Heart right ventricle (tissue), 16 donors: Measurements from ENCODE around the gene PCGF1. TPM values are rescaled to one million over a fixed set of nuclear protein-coding genes. Genes with fewer than 3 reads are reported as not detected.
A peak's percentile ranks its signal among the peaks of the same experiment; 100 is the strongest.

Source experiments
- ATAC-seq, 8 donors: fragments of 200-7000 bp; cut with Tn5 transposase; one replicate each; pipeline ENCODE4 v1.9.1; 2020; ENCODE audit warnings: mild to moderate bottlenecking in 8 of 8, moderate library complexity in 8 of 8, moderate number of reproducible peaks in 1 of 8
- DNase-seq, 2 donors: peaks; one replicate each; pipeline ENCODE4 v3.0.0-alpha.2; 2020
- H3K27ac ChIP-seq, 10 donors: fragments of 200-600 bp; sonication (generic) in 2 of 10; one replicate each; pipeline versions ENCODE4 v1.5.0 to v1.8.0; 2020 to 2022; ENCODE audit warnings: mild to moderate bottlenecking in 3 of 10
- H3K27me3 ChIP-seq, 7 donors: fragments of 200-600 bp; one replicate each; pipeline ENCODE4 v1.8.0; 2021 to 2022; ENCODE audit warnings: mild to moderate bottlenecking in 2 of 7
- H3K36me3 ChIP-seq, 9 donors: fragments of 200-600 bp; sonication (generic) in 1 of 9; one replicate each; pipeline versions ENCODE4 v1.5.0 to v1.8.0; 2020 to 2022; ENCODE audit warnings: mild to moderate bottlenecking in 2 of 9
- H3K4me1 ChIP-seq, 9 donors: fragments of 200-600 bp; sonication (generic) in 1 of 9; one replicate each; pipeline versions ENCODE4 v1.5.0 to v1.8.0; 2020 to 2022; ENCODE audit warnings: mild to moderate bottlenecking in 4 of 9
- H3K4me3 ChIP-seq, 10 donors: fragments of 200-600 bp; sonication (generic) in 2 of 10; one replicate each; pipeline versions ENCODE4 v1.5.0 to v1.8.0; 2020 to 2022; ENCODE audit warnings: mild to moderate bottlenecking in 7 of 10, moderate library complexity in 2 of 10
- H3K9me3 ChIP-seq, 11 donors: fragments of 200-600 bp in 10 of 11; sonication (generic) in 2 of 11; one replicate each; pipeline versions ENCODE4 v1.5.0 to v1.8.0; 2013 to 2022; ENCODE audit warnings: mild to moderate bottlenecking in 2 of 11, control low read depth in 1 of 11, moderate library complexity in 1 of 11
- CTCF ChIP-seq, 9 donors: fragments of 200-600 bp; sonication (generic) in 2 of 9; IDR thresholded peaks; one replicate each; pipeline versions ENCODE4 v1.5.0 to v1.8.0; 2021 to 2022; ENCODE audit warnings: antibody characterized with exemption in 9 of 9, mild to moderate bottlenecking in 5 of 9, moderate library complexity in 1 of 9
- WGBS, 2 donors: extraction: QIAGEN DNeasy Blood & Tissue Kit; methylation state at CpG; one replicate each; pipeline ENCODE4 v1.1.7; 2013; ENCODE audit warnings: inconsistent platforms in 1 of 2; 5-methylcytosine and 5-hydroxymethylcytosine counted together
- intact Hi-C, 10 donors: fragments of 100-400 bp; cut with DNase I; formaldehyde crosslinking; loops; one replicate each; pipeline versions ENCODE4 v1.11.1 to v1.14.2; 2022
- polyA plus RNA-seq, 2 donors: library from polyadenylated mRNA; stranded (reverse); fragments of 200-250 nt; gene quantifications; one replicate each; pipeline ENCODE4 v1.2.3, GENCODE V29; 2013
- total RNA-seq, 10 donors: library from RNA; stranded (reverse); fragmentation: NEBNext Ultra II Directional in 3 of 10; extraction: Animal tissue kit (Norgen Biotek cat#: 25700) in 3 of 10; gene quantifications; one replicate each; pipeline versions ENCODE4 v1.2.1 to v1.2.4, GENCODE V29; 2021 to 2023
- donor health status: Arrhythmogenic right ventricular cardiomyopathy.
- donor health status: ischemic (EF 13 %, LVEDD 7.1; RV severe dilation, severe dysfunction).
- donor health status: healthy with polysubstance abuse.
- donor health status: DM: no; HTN: yes; CAD: no.
- donor health status: DM: no; HTN: no; CAD: no.
- donor health status: ischemic (EF 25% LVEDD 6.9; RV normal size, moderate dysfunction).
- donor health status: ischemic (EF 25% LVEDD 5.7; RV mildly dilated, moderate dysfunction).
- donor health status: healthy.
- donor health status: DM: yes; HTN: yes; CAD: no.
- donor health status: Ischemic cardiomyopathy.
- donor health status: ischemic (EF 35%, LVEDD 5.7; RV mildly dilated, moderate dysfunction).
- donor health status: nonischemic (EF 11% LVEDD 7.7; RV severe dilation, severe dysfunction).
- donor health status: DM: yes; HTN: yes; CAD: no.
- donor health status: PGD.
- donor health status: ischemic (EF 29% LVEDD 5.4; RV normal size, mild dysfunction).
- donor health status: nonischemic (EF 23%, LVEDD 6.1; RV moderate dilation, normal function).

Gene PCGF1
- total and polyA plus RNA-seq, 12 donors, result 10.7 to 27.7 (median 16.0) TPM

- no peak for ATAC-seq
Observed at GRCh38 chr2:74532222-74532621, 24.7 kb upstream of the PCGF1 start.

GRCh38 chr2:74531666-74532065 is 24.2 kb upstream of the PCGF1 start:
- DNase-seq (no peak), ATAC-seq (no peak)
- no peak for TF ChIP-seq CTCF (IDR thresholded peaks at IDR 0.05)
- H3K27ac ChIP-seq, result peak overlapping the region in 3 of 10 donors; percentile 2 to 92 (median 91)
- H3K4me1 ChIP-seq, result peaks cover 12 to 35% (median 31%) of the 10 kb centered on the region in 9 donors
- no peaks in the 10 kb centered on the region for H3K27me3 ChIP-seq
- no peaks in the 10 kb centered on the region for H3K9me3 ChIP-seq
- 77 to 81% methylated on average over 7 of the region's 7 CpGs for WGBS, 2 donors
- peaks cover 0 to 62% (median 27%) of the 10 kb centered on the region in 9 donors for H3K36me3 ChIP-seq
- intact Hi-C loops, result loop anchor here in 3 of 10 donors (2.0 to 5.0 kb wide), 3 partner anchors 21 to 56 kb away; partner anchors contain the start of genes CCDC142 (in 1 of the 3), LOXL3 (in 1 of the 3) and TTC31 (in 1 of the 3)
- no peak overlapping the region for H3K4me3 ChIP-seq

More at GRCh38 chr2:74532222-74532621, 24.7 kb upstream of the PCGF1 start:
- intact Hi-C loops, result loop anchor here in 2 of 10 donors (5.0 kb wide), 2 partner anchors 50 to 55 kb away; partner anchors contain the start of genes CCDC142 (in 1 of the 2) and TTC31 (in 1 of the 2)
- H3K9me3 ChIP-seq, result no peaks in the 10 kb centered on the region
- no peak for DNase-seq
- no peak overlapping the region for H3K4me3 ChIP-seq
- no peaks in the 10 kb centered on the region for H3K27me3 ChIP-seq
- peak in 7 of 9 donors; percentile 14 to 45 (median 29) for TF ChIP-seq CTCF (IDR thresholded peaks at IDR 0.05)
- H3K27ac ChIP-seq, result peak overlapping the region in 1 of 10 donors; percentile 2
- H3K4me1 ChIP-seq, result peaks cover 12 to 35% (median 30%) of the 10 kb centered on the region in 9 donors
- H3K36me3 ChIP-seq, result peaks cover 0 to 57% (median 21%) of the 10 kb centered on the region in 9 donors

- Histone ChIP-seq H3K36me3 (peaks cover 0 to 72% (median 34%) of the 10 kb centered on the region in 9 donors), H3K9me3 (no peaks in the 10 kb centered on the region), H3K4me3 (peak overlapping the region; percentile 63 to 97 (median 86)), H3K27me3 (no peaks in the 10 kb centered on the region), H3K4me1 (peaks cover 12 to 35% (median 31%) of the 10 kb centered on the region in 9 donors), H3K27ac (peak overlapping the region; percentile 25 to 95 (median 91))
- intact Hi-C loops, result loop anchor here in 3 of 10 donors (2.0 to 5.0 kb wide), 3 partner anchors 22 to 57 kb away; partner anchors contain the start of genes CCDC142 (in 1 of the 3), LOXL3 (in 1 of the 3) and TTC31 (in 1 of the 3)
- DNase-seq, result peak in 1 of 2 donors; percentile 41
- peak; percentile 4 to 50 (median 16) for ATAC-seq
- no peak for TF ChIP-seq CTCF (IDR thresholded peaks at IDR 0.05)
- 3 to 4% methylated on average over 54 of the region's 54 CpGs for WGBS, 2 donors
Observed at GRCh38 chr2:74530239-74531187, 23.0 kb upstream of the PCGF1 start.
